Effector memory CD8-positive, alpha-beta T cell (primary cell): Measurements from ENCODE around the gene PTCH2.
"Not testable (repeated sequence)": the region's sequence is repeated elsewhere in the genome, so short reads cannot be mapped to it uniquely, and the experiment has no call there.

ENCODE experiments used
- ATAC-seq: fragments of 150-1000 bp; cut with Tn5 transposase; replicated peaks from 2 replicates; pipeline ENCODE4 v1.10.0; 2021; ENCODE audit warnings: mild to moderate bottlenecking, moderate library complexity
- DNase-seq, 3 experiments: peaks; one replicate each; pipeline ENCODE4 v3.0.0; 2021
- H3K27ac Mint-ChIP-seq, 2 donors: one replicate each; pipeline ENCODE4 v1.8.0; 2022; ENCODE audit warnings: mild to moderate bottlenecking in 2 of 2, mixed read lengths in 2 of 2, moderate library complexity in 2 of 2
- H3K27me3 Mint-ChIP-seq, 2 donors: one replicate each; pipeline ENCODE4 v1.8.0; 2022; ENCODE audit warnings: mixed read lengths in 2 of 2
- H3K36me3 Mint-ChIP-seq: one replicate; pipeline ENCODE4 v1.8.0; 2022; ENCODE audit warnings: mild to moderate bottlenecking, moderate library complexity, mixed read lengths; ENCODE audit not compliant: insufficient read depth
- H3K4me1 Mint-ChIP-seq, 2 donors: one replicate each; pipeline ENCODE4 v1.8.0; 2022; ENCODE audit warnings: low read depth in 2 of 2, mixed read lengths in 2 of 2
- H3K4me3 Mint-ChIP-seq, 2 donors: one replicate each; pipeline ENCODE4 v1.8.0; 2022; ENCODE audit warnings: mild to moderate bottlenecking in 2 of 2, mixed read lengths in 2 of 2, moderate library complexity in 2 of 2
- H3K9me3 Mint-ChIP-seq, 2 donors: one replicate each; pipeline ENCODE4 v1.8.0; 2022; ENCODE audit warnings: mixed read lengths in 2 of 2

Gene PTCH2

DNA sequence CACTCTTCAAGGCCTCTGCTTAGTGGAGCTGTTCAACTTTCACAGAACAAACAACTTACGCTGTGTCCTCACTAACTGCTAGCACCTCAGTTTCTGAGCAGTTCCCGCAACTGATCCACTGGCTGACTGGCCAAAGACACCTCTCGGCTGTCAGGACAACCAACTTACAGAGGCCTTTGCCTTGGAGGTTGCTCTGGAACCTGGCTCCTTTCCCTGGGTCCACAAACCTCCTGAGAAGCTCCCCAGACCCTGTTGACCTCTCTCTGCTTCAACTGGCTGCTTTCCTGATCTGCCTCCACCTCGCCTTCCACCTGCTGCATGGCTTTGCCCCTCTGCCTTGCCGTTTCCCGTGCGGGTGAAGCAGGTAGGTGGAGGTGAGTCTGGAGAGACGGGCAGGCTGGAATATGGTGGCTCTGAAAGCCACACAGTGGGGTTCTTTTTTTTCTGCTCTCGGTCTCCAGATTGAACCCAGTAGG lies 21.8 kb downstream of the PTCH2 start:
- no peak for ATAC-seq
- Mint-ChIP-seq H3K4me3 (peak overlapping the region; percentile 89 to 93), H3K27me3 (no peaks in the 10 kb centered on the region), H3K9me3 (no peaks in the 10 kb centered on the region), H3K27ac (peak overlapping the region; percentile 100), H3K36me3 (peaks cover 30% of the 10 kb centered on the region), H3K4me1 (peaks cover 26 to 27% of the 10 kb centered on the region in 2 donors)
- DNase-seq: no peak

DNA sequence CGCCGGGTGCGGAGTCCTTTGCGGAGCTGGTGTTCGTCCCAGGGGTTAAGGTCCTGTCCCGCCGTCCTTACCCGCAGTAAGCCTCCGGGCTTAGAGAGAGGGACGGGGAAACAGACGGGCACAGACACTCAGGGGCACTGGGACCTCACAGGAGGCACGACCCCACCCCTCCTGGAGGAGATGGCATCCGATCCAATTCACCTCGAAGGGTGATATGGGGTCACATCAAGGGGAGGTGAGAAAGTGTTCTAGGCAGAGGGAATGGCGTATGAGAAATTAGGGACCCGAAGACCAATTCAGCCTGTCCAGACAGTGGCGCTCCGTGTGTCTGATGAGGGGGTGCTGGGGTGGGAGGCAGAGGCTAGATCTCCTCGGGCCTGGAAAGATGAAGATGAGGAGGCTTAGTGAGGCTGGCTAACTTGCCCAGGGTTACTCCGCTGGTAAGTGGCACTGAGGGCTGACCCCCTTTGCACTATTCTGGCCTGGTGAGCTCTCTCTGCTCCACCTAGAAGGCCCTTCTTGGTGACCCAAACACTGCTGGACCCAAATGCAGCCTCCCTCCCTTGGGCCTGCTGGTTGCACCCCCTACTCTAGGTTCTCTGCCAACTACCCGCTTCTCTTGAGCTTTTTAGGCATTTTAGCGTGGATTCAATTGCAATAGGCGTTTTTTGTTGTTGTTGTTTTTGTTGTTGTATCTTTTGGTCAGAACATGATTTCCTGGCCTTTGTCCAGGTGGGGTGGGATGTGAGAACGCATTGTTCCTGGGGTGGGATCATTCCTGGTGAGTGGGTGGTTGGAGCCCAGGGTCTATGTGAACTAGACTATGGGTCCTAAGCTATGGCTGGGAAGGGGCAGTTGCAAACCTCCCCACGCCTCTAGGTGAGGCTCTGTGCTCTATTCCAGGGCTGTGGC lies 22.5 kb downstream of the PTCH2 start:
- Mint-ChIP-seq H3K27ac (peak overlapping the region; percentile 100), H3K27me3 (no peaks in the 10 kb centered on the region), H3K4me1 (peaks cover 26 to 27% of the 10 kb centered on the region in 2 donors), H3K9me3 (no peaks in the 10 kb centered on the region), H3K4me3 (peak overlapping the region; percentile 89 to 93), H3K36me3 (peaks cover 28% of the 10 kb centered on the region)
- no peak for DNase-seq
- no peak for ATAC-seq

- peak overlapping the region; percentile 89 to 93 for H3K4me3 Mint-ChIP-seq
- ATAC-seq (peak; percentile 80), DNase-seq (peak; percentile 78 to 89 (median 82))
- no peaks in the 10 kb centered on the region for H3K9me3 Mint-ChIP-seq
- H3K36me3 Mint-ChIP-seq: peaks cover 29% of the 10 kb centered on the region
- H3K27me3 Mint-ChIP-seq: no peaks in the 10 kb centered on the region
- peak overlapping the region; percentile 100 for H3K27ac Mint-ChIP-seq
- peaks cover 32 to 33% of the 10 kb centered on the region in 2 donors for H3K4me1 Mint-ChIP-seq
These were observed 23.3 kb downstream of the PTCH2 start for GRCh38 chr1:44819608-44820327.

DNA sequence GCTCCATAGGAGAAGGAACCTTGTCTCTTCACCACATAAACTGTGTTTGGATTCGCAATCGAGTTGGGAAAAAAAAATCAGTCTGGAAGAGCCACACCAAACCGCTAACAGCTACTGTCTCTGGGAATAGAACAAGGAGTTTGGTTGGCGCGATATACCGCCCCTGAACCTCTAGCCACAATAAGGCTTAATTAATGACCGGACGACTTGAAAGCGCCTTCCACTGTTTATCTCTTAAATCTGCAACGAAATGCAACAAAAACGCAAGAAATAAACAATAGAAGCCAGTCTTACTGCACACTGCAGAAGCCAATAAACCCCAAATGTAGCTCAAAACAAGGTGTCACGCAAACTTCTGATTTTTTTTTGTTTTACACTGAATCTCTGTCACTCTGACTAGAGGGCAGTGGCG lies 23.9 kb downstream of the PTCH2 start:
- ATAC-seq (no peak), DNase-seq (no peak)
- no peaks in the 10 kb centered on the region for H3K27me3 Mint-ChIP-seq
- no peaks in the 10 kb centered on the region for H3K9me3 Mint-ChIP-seq
- H3K4me3 Mint-ChIP-seq: peak overlapping the region; percentile 89 to 93
- H3K4me1 Mint-ChIP-seq: peaks cover 34 to 35% of the 10 kb centered on the region in 2 donors
- H3K27ac Mint-ChIP-seq: peak overlapping the region; percentile 100
- peaks cover 30% of the 10 kb centered on the region for H3K36me3 Mint-ChIP-seq

GRCh38 chr1:44817771-44818495 lies 25.1 kb downstream of the PTCH2 start:
- peak overlapping the region; percentile 89 to 93 for H3K4me3 Mint-ChIP-seq
- H3K36me3 Mint-ChIP-seq: peaks cover 40% of the 10 kb centered on the region
- peaks cover 37% of the 10 kb centered on the region in 2 donors for H3K4me1 Mint-ChIP-seq
- no peak for DNase-seq
- ATAC-seq: no peak
- peak overlapping the region; percentile 88 to 100 for H3K27ac Mint-ChIP-seq
- H3K27me3 Mint-ChIP-seq: no peaks in the 10 kb centered on the region
- no peaks in the 10 kb centered on the region for H3K9me3 Mint-ChIP-seq

GRCh38 chr1:44817307-44817706 lies 25.7 kb downstream of the PTCH2 start:
- DNase-seq (no peak), ATAC-seq (no peak)
- Mint-ChIP-seq H3K9me3 (no peaks in the 10 kb centered on the region), H3K27me3 (no peaks in the 10 kb centered on the region), H3K27ac (peak overlapping the region in 1 of 2 donors; percentile 100), H3K36me3 (peaks cover 43% of the 10 kb centered on the region), H3K4me3 (peak overlapping the region in 1 of 2 donors; percentile 93), H3K4me1 (peaks cover 37 to 40% of the 10 kb centered on the region in 2 donors)

GRCh38 chr1:44815926-44816325 lies 27.1 kb downstream of the PTCH2 start:
- H3K27ac Mint-ChIP-seq: not testable (repeated sequence)
- peak overlapping the region in 1 of 2 donors; percentile 78 for H3K4me3 Mint-ChIP-seq

GRCh38 chr1:44812822-44813543 lies 30.1 kb downstream of the PTCH2 start:
- peak overlapping the region; percentile 78 to 92 for H3K4me3 Mint-ChIP-seq
- H3K36me3 Mint-ChIP-seq: peaks cover 64% of the 10 kb centered on the region
- peaks cover 46 to 53% of the 10 kb centered on the region in 2 donors for H3K4me1 Mint-ChIP-seq

More at GRCh38 chr1:44815926-44816325, 27.1 kb downstream of the PTCH2 start:
- ATAC-seq, H3K27me3 Mint-ChIP-seq, DNase-seq, H3K9me3 Mint-ChIP-seq: not testable (repeated sequence)
- Mint-ChIP-seq H3K36me3 (peaks cover 55% of the 10 kb centered on the region), H3K4me1 (peaks cover 44 to 46% of the 10 kb centered on the region in 2 donors)

GRCh38 chr1:44811234-44811633 lies 31.8 kb downstream of the PTCH2 start:
- peak overlapping the region; percentile 98 to 99 for H3K27ac Mint-ChIP-seq
- peaks cover 80% of the 10 kb centered on the region for H3K36me3 Mint-ChIP-seq

More at GRCh38 chr1:44812822-44813543, 30.1 kb downstream of the PTCH2 start:
- Mint-ChIP-seq H3K27ac (peak overlapping the region; percentile 97 to 99), H3K9me3 (no peaks in the 10 kb centered on the region), H3K27me3 (no peaks in the 10 kb centered on the region)
- DNase-seq: no peak
- ATAC-seq: no peak

DNA sequence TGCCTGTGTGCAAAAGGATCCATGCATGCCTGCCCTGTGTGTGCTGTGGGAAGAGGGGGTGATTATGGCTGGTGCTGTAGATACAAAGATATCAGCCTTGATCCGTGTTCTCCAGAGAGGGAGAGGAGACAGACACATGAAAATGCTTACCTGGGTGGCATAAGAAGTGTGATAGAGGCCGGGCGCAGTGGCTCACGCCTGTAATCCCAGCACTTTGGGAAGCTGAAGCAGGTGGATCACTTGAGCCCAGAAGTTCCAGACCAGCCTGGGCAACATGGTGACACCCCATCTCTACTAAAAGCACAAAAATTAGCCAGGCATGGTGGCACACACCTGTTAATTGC lies 32.3 kb downstream of the PTCH2 start:
- not testable (repeated sequence) for H3K9me3 Mint-ChIP-seq, H3K27me3 Mint-ChIP-seq, ATAC-seq, DNase-seq
- Mint-ChIP-seq H3K4me3 (peak overlapping the region; percentile 54 to 76), H3K4me1 (peaks cover 58 to 62% of the 10 kb centered on the region in 2 donors), H3K27ac (peak overlapping the region; percentile 98 to 99), H3K36me3 (peaks cover 84% of the 10 kb centered on the region)

More at GRCh38 chr1:44811234-44811633, 31.8 kb downstream of the PTCH2 start:
- Mint-ChIP-seq H3K4me3 (peak overlapping the region; percentile 54 to 76), H3K9me3 (no peaks in the 10 kb centered on the region), H3K4me1 (peaks cover 58 to 62% of the 10 kb centered on the region in 2 donors), H3K27me3 (no peaks in the 10 kb centered on the region)
- DNase-seq (no peak), ATAC-seq (no peak)

- H3K27ac Mint-ChIP-seq: peak overlapping the region; percentile 98 to 99
- no peaks in the 10 kb centered on the region for H3K27me3 Mint-ChIP-seq
- peak overlapping the region; percentile 72 to 76 for H3K4me3 Mint-ChIP-seq
- H3K4me1 Mint-ChIP-seq: peaks cover 56 to 61% of the 10 kb centered on the region in 2 donors
- no peak for ATAC-seq
- peaks cover 89% of the 10 kb centered on the region for H3K36me3 Mint-ChIP-seq
- no peaks in the 10 kb centered on the region for H3K9me3 Mint-ChIP-seq
- no peak for DNase-seq
These were observed 32.8 kb downstream of the PTCH2 start for GRCh38 chr1:44810101-44810761.
